Endothelial cell of umbilical vein (primary cell): Measurements from ENCODE around the gene IFNB1.

ENCODE experiments used
- CTCF ChIP-seq, 2 donors: IDR thresholded peaks; 1 replicate in 1 of 2; 2 replicates in 1 of 2; pipeline ENCODE4 v1.5.1; 2011; ENCODE audit warnings: low read length in 2 of 2, mild to moderate bottlenecking in 2 of 2, moderate library complexity in 2 of 2, control low read depth in 1 of 2, inconsistent platforms in 1 of 2, low read depth in 1 of 2; ENCODE audit not compliant: insufficient read depth in 1 of 2; ENCODE audit errors: extremely low read depth in 1 of 2
- EZH2 ChIP-seq: IDR thresholded peaks from 2 replicates; pipeline ENCODE4 v1.6.1; 2012; ENCODE audit warnings: borderline replicate concordance, low read depth, mild to moderate bottlenecking, moderate library complexity, low read length, inconsistent platforms; ENCODE audit not compliant: severe bottlenecking
- GATA2 ChIP-seq: IDR thresholded peaks from 2 replicates; pipeline ENCODE4 v1.7.0; 2011; ENCODE audit warnings: low read depth, mild to moderate bottlenecking, moderate library complexity, mixed read lengths, low read length; ENCODE audit not compliant: insufficient read length, insufficient read depth
- MYC ChIP-seq: IDR thresholded peaks from one replicate; pipeline ENCODE4 v1.6.1; 2011; ENCODE audit warnings: mild to moderate bottlenecking, low read depth, low read length
- POLR2A ChIP-seq: IDR thresholded peaks from 2 replicates; pipeline ENCODE4 v1.6.1; 2012; ENCODE audit warnings: low read depth, mild to moderate bottlenecking, control low read depth, low read length
- POLR2AphosphoS5 ChIP-seq: IDR thresholded peaks from 2 replicates; pipeline ENCODE4 v1.6.1; 2012; ENCODE audit warnings: low read depth, mild to moderate bottlenecking, control low read depth, low read length, moderate library complexity; ENCODE audit not compliant: insufficient read depth
- TF ChIP-seq, protein P1 (sequence below): IDR thresholded peaks from 2 replicates; pipeline ENCODE4 v1.6.1; 2011; ENCODE audit not compliant: insufficient read depth, insufficient read length

DNA sequence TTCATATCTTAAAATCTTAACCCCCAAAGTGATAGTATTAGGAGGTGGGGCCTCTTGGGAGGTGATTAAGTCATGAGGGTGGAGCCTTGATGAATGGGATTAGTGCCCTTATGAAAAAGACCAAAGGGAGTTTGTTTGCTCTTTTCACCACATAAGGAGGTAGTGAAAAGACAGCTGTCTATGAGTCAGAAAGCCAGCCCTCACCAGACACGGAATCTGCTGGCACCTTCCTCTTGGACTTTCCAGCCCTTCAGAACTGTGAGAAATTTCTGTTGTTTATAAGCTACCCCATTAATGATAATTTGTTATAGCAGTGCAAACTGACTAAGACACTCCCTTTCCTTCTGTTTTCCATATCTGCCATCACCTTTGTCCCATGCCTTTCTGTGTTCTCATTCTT, 20.8 kb downstream of the IFNB1 start:
- TF ChIP-seq CTCF (IDR thresholded peaks at IDR 0.05; ENCODE audit: extremely low read depth in 1 of 2, insufficient read depth in 1 of 2, low read depth in 1 of 2, low read length in 2 of 2) (no peak), MYC (no peak), EZH2 (no peak), POLR2AphosphoS5 (no peak), GATA2 (no peak), POLR2A (no peak)
- TF ChIP-seq, protein P1, sequence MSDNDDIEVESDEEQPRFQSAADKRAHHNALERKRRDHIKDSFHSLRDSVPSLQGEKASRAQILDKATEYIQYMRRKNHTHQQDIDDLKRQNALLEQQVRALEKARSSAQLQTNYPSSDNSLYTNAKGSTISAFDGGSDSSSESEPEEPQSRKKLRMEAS: no peak
